Endodermal cell (in vitro differentiated cells): ENCODE results near the gene SH3PXD2A. TPM values are rescaled to one million over a fixed set of nuclear protein-coding genes. Genes with fewer than 3 reads are reported as not detected.

Experiments
- DNase-seq: peaks from one replicate; pipeline ENCODE4 v3.0.0-alpha.2; 2017
- H3K27ac ChIP-seq: 2 replicates; pipeline ENCODE4 v1.5.1; 2013; ENCODE audit warnings: mild to moderate bottlenecking, low read depth, low read length, moderate library complexity
- H3K27me3 ChIP-seq: 2 replicates; pipeline ENCODE4 v1.6.1; 2013; ENCODE audit warnings: mild to moderate bottlenecking, low read length, moderate library complexity; ENCODE audit not compliant: insufficient read depth, control insufficient read depth, poor library complexity, severe bottlenecking
- H3K36me3 ChIP-seq: 2 replicates; pipeline ENCODE4 v1.7.0; 2013; ENCODE audit warnings: mild to moderate bottlenecking, low read length, moderate library complexity; ENCODE audit not compliant: control insufficient read depth, insufficient read depth
- H3K4me1 ChIP-seq: one replicate; pipeline ENCODE4 v1.7.0; 2013; ENCODE audit warnings: low read length; ENCODE audit not compliant: control insufficient read depth, insufficient read depth
- H3K4me3 ChIP-seq: 2 replicates; pipeline ENCODE4 v1.5.1; 2013; ENCODE audit warnings: mild to moderate bottlenecking, low read length, moderate library complexity
- H3K9ac ChIP-seq: 2 replicates; pipeline ENCODE4 v1.6.1; 2013; ENCODE audit warnings: mild to moderate bottlenecking, low read length, moderate library complexity; ENCODE audit not compliant: poor library complexity, severe bottlenecking; ENCODE audit errors: extremely low read depth
- H3K9me3 ChIP-seq: 2 replicates; pipeline ENCODE4 v1.6.1; 2013; ENCODE audit warnings: mild to moderate bottlenecking, low read length, moderate library complexity; ENCODE audit not compliant: control insufficient read depth
- H3K27ac Mint-ChIP-seq: 2 replicates; pipeline ENCODE4 v1.8.0; 2020; ENCODE audit warnings: mixed read lengths
- H3K27me3 Mint-ChIP-seq: 2 replicates; pipeline ENCODE4 v1.8.0; 2021; ENCODE audit warnings: mild to moderate bottlenecking, mixed read lengths; ENCODE audit not compliant: insufficient read depth
- H3K36me3 Mint-ChIP-seq: 2 replicates; pipeline ENCODE4 v1.8.0; 2020; ENCODE audit warnings: low read depth, mixed read lengths
- H3K4me1 Mint-ChIP-seq: 2 replicates; pipeline ENCODE4 v1.8.0; 2020; ENCODE audit warnings: mixed read lengths
- H3K4me3 Mint-ChIP-seq: 2 replicates; pipeline ENCODE4 v1.8.0; 2020; ENCODE audit warnings: mild to moderate bottlenecking, moderate library complexity, mixed read lengths
- H3K9me3 Mint-ChIP-seq: 2 replicates; pipeline ENCODE4 v1.8.0; 2020; ENCODE audit warnings: mild to moderate bottlenecking, mixed read lengths
- CTCF ChIP-seq: fragments of 200-600 bp; sonication (generic); conservative IDR thresholded peaks from 2 replicates; pipeline ENCODE4 v1.5.0; 2021; ENCODE audit warnings: antibody characterized with exemption, mild to moderate bottlenecking
- WGBS, 2 experiments: methylation state at CpG; one replicate each; pipeline versions ENCODE4 v1.1.5 to v1.1.7; 2013; ENCODE audit warnings: missing lambda C conversion rate in 2 of 2, mixed read lengths in 1 of 2; ENCODE audit not compliant: insufficient coverage in 1 of 2, insufficient read length in 1 of 2; 5-methylcytosine and 5-hydroxymethylcytosine counted together
- total RNA-seq, 2 donors: library from RNA; stranded (reverse); fragmentation: NEBNext Ultra II Directional in 1 of 2; extraction: Animal tissue kit (Norgen Biotek cat#: 25700) in 1 of 2; gene quantifications; 2 replicates in 1 of 2; 3 replicates in 1 of 2; pipeline ENCODE4 v1.2.1, GENCODE V29; 2021

Gene SH3PXD2A
- total RNA-seq, 2 donors from 2014 or later, result 15.7 to 22.6 TPM

GRCh38 chr10:103558911-103559310, 296.5 kb downstream of the SH3PXD2A start:
- Histone ChIP-seq H3K4me1 (no peaks in the 10 kb centered on the region), H3K36me3 (no peaks in the 10 kb centered on the region), H3K9me3 (no peaks in the 10 kb centered on the region), H3K4me3 (no peak overlapping the region), H3K27me3 (peaks cover 31% of the 10 kb centered on the region), H3K27ac (no peak overlapping the region), H3K9ac (no peak overlapping the region)
- H3K27me3 Mint-ChIP-seq, result peaks cover 38% of the 10 kb centered on the region
- H3K4me3 Mint-ChIP-seq, result no peak overlapping the region
- no peak for TF ChIP-seq CTCF
- H3K4me1 Mint-ChIP-seq, result peaks cover 3% of the 10 kb centered on the region
- WGBS, 2 experiments, result 85 to 93% methylated on average over 4 to 9 of the region's 9 CpGs
- DNase-seq, result no peak
- peaks cover 4% of the 10 kb centered on the region for H3K9me3 Mint-ChIP-seq
- H3K27ac Mint-ChIP-seq, result no peak overlapping the region
- H3K36me3 Mint-ChIP-seq, result no peaks in the 10 kb centered on the region

GRCh38 chr10:103557455-103557854, 297.9 kb downstream of the SH3PXD2A start:
- H3K27me3 ChIP-seq, result peaks cover 35% of the 10 kb centered on the region
- Mint-ChIP-seq H3K36me3 (no peaks in the 10 kb centered on the region), H3K27ac (no peak overlapping the region), H3K9me3 (peaks cover 8% of the 10 kb centered on the region), H3K4me1 (peaks cover 3% of the 10 kb centered on the region), H3K4me3 (no peak overlapping the region), H3K27me3 (peaks cover 49% of the 10 kb centered on the region)
- no peak overlapping the region for H3K9ac ChIP-seq
- no peak for TF ChIP-seq CTCF
- H3K27ac ChIP-seq, result no peak overlapping the region
- 92 to 97% methylated on average over 6 to 10 of the region's 10 CpGs for WGBS, 2 experiments
- no peaks in the 10 kb centered on the region for H3K36me3 ChIP-seq
- H3K9me3 ChIP-seq, result no peaks in the 10 kb centered on the region
- DNase-seq, result no peak
- H3K4me1 ChIP-seq, result no peaks in the 10 kb centered on the region
- no peak overlapping the region for H3K4me3 ChIP-seq

DNA sequence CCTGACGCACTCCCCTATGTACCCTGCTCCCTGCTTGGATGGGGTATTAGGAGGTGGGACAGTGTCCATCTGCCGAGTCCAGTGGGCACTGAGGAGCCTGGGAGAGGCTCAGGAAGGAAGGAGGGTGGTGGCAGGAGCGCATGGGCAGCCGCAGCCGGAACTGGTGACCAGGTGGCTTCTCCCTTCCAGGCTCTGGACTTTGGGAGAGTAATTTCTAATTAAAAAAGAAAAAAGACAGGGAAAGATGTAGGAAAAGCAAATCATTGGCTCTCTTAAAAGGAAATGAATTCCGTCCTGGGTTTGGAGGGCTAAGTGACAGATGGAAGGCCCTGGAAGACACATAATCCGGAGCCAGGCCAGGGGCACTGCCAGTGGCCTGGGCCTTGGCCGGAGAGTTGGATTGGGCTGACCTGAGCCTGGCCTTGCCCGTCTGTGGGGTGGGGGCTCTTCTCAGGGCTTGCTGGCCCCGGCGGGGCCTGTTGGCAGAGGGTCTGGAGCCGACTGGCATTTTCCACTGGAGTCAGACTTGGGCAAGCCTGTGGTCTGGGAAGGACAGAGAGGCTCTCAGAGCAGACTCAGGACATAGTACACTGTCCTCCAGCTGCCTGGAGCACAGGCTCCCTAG, 298.9 kb downstream of the SH3PXD2A start:
- no peaks in the 10 kb centered on the region for H3K36me3 Mint-ChIP-seq
- peaks cover 53% of the 10 kb centered on the region for H3K27me3 Mint-ChIP-seq
- no peaks in the 10 kb centered on the region for H3K9me3 ChIP-seq
- H3K27me3 ChIP-seq, result peaks cover 35% of the 10 kb centered on the region
- no peaks in the 10 kb centered on the region for H3K36me3 ChIP-seq
- 93 to 100% methylated on average over 3 to 12 of the region's 12 CpGs for WGBS, 2 experiments
- DNase-seq, result no peak
- no peak overlapping the region for H3K9ac ChIP-seq
- H3K27ac ChIP-seq, result no peak overlapping the region
- no peak overlapping the region for H3K4me3 Mint-ChIP-seq
- no peak for TF ChIP-seq CTCF
- H3K9me3 Mint-ChIP-seq, result peaks cover 17% of the 10 kb centered on the region
- H3K4me1 Mint-ChIP-seq, result peaks cover 3% of the 10 kb centered on the region
- no peak overlapping the region for H3K4me3 ChIP-seq
- no peak overlapping the region for H3K27ac Mint-ChIP-seq
- H3K4me1 ChIP-seq, result no peaks in the 10 kb centered on the region
